Stimulated activated CD8-positive, alpha-beta memory T cell treated with anti-CD3 and anti-CD28 coated beads, Interleukin-12 subunit alpha, Interleukin-12 subunit beta, amount 100 ng/mL, for 4 hours (primary cell): ENCODE data around the gene ENPP1.

Experiments used
- DNase-seq: peaks from one replicate; pipeline ENCODE4 v3.0.0-alpha.2; 2020; ENCODE audit warnings: low read depth

ENPP1 gene

GRCh38 chr6:131787079-131787478 is 20.7 kb upstream of the ENPP1 start:
- no peak for DNase-seq

- DNase-seq: no peak
Observed at GRCh38 chr6:131787766-131788712, 19.8 kb upstream of the ENPP1 start.

DNA sequence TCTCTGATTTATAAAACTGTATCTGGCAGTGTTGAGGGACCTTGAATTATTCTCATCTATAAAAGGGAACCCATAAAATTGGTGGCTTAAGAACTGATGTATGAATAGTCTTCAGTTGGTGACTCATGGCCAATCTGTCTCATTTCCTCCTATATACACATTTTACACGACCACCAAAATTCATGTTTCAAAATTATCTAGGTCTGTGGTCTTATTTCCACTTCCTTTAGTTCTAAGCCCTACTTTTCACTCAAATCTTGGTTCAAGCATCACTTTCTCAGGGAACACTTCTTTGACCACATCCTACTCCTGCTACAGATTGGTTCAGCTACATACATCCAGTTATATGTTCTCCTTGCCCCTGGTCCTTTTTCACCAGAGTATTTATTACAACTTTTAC is 18.6 kb upstream of the ENPP1 start:
- DNase-seq: no peak

DNA sequence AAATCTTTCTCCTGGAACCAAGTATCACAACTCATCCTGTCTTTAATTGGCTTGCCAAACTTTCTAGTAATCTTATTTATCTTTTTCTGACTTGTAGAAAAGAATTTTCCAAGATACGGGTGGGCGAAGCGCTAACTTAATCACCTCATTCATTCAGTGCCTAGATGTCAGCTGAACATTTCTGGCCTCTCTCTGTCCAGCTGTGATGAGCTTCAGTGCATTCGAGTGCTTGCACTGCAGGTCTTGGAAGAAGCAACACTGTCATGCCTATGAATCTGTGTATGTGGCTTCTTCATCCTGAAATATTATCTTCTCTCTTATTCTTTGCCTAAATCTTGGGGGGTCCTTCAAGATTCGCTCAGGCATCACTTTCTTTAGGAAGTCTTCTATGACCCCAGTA is 16.3 kb upstream of the ENPP1 start:
- no peak for DNase-seq

DNA sequence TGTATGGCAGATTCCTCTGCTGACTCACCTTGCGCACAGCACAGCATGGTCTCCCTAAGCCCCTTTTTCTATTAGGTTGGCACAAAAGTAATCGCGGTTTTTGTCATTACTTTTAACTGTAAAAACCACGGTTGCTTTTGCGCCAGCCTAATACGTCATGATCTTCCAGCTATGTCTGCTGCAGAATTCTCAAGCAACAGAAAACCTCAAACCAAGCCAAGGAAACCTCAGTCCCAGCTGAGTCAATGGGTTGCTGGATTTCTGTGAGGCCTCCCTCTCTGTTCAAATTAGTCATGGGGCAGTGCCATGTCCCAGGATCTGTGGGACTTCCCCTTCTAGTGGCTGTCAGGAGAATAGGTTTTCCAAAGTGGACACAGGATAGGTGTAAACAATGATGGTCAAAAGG is 15.7 kb upstream of the ENPP1 start:
- no peak for DNase-seq

DNA sequence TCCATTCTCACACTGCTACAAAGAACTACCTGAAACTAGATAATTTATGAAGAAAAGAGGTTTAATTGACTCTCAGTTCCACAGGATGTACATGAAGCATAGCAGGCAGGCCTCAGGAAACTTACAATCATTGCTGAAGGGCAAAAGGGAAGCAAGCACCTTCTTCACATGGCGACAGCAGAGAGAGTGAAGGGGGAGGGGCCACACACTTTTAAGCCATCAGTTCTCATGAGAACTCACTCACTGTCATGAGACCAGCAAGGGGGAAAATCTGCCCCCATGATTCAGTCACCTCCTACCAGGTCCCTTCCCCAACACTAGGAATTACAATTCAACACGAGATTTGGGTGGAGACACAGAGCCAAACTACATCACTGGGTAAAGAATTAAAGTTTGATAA is 12.5 kb upstream of the ENPP1 start:
- no peak for DNase-seq

DNA sequence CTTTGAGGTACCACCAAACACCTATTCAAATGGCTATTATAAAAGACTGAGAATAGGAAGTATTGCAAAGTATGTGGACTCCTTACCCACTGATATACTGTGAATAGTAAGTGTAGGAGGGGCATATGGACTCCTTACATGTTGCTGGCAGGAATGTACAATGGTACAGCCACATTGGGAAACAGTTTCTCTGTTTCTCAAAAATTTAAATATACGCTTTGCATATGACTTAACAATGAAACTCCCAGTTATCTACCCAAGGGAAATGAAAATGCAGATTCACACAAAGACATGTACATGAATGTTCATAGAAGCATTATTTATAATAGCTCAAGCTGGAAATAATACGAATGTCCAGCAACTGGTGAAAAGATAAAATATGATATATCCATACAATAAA is 5.5 kb upstream of the ENPP1 start:
- no peak for DNase-seq

- no peak for DNase-seq
Observed at GRCh38 chr6:131803007-131803769, 4.6 kb upstream of the ENPP1 start.

GRCh38 chr6:131804131-131804530 is 3.7 kb upstream of the ENPP1 start:
- no peak for DNase-seq

DNA sequence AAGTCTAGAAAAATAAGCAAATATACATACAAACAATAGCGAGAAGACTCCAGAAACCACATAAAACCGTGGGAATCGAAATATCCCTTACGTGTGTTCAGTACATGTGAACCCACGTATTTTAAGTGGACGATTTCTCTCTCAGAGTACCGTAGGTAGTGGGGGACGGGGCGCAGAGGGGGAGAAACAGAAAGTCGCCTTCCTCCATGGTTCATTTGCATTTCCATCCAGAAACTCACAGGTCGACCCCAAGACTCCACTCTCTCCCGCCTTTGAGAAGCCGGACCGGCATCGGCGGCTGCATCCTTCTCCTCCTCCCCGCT is 538 bp upstream of the ENPP1 start:
- DNase-seq: no peak

DNA sequence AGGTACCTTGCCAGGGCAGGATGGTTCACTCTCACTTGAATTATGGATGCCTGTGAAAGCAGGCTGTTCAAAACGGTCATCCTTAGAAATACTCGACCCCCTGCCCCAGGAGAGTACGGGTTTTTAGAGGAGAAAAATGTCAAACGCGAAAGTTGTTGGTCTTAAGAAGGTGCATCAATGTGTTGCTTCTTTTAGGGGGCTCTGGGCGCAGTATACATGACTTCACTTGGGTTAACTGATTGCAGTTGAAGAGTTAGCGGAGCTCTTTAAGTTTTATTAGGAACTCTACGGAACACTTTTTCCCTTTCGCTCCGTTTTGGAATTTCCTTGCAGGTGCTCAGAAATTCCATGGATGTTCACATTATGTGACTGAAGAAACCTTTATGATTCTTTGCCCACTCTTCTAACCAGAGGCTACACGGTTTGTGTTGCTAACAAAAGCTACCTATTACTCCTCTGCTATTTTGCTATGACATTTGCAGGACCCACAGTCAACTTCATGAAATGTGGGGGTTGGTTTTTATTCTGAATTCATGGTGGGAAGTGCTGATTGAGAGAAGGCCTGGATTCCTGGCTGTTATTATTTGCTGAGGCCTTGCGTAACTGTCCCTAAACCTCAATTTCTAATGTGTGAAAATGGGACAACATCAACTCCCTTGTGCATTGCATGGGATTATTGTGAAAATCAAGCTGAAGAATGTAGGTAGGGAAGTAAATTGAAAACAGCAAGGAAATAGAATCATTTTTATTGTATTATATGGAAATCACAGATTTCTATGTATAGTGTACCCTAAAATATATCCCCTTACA is 845 bp downstream of the ENPP1 start:
- no peak for DNase-seq

GRCh38 chr6:131811500-131811899 is 3.7 kb downstream of the ENPP1 start:
- no peak for DNase-seq

DNA sequence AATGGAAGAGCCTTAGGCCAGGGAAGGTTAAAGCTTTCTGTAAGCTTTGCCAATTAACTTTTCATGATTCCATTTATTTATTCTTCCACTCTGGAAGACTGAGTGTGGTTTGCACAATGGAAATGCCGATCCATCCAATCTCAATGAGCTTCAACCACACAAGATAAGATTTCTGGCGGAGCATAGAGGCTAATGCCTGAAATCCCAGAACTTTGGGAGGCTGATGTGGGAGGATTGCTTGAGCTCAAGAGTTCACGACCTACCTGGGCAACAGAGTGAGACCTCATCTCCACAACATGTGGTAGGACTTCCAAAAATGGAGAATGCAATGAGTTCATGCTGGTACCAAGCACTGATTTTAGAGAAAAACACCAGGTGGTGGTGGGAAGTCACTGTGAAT is 6.2 kb downstream of the ENPP1 start:
- DNase-seq: no peak

DNA sequence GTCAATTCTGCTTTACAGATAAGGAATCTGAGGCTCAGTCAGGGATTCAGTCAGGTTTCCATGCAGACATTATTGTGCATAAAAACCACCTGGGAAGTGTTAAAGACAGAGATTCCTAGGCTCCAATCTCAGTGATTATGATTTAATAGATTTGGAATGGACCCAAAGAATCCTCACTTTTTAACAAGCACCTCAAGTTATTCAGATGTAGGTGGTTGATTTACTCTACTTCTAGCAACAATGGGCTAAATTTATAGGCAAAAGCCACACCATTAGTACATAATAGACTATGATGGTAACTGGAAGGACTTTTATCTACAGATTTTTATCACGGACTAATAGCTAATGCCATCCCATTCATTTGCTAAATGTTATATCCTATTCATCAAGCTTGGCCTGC is 9.0 kb downstream of the ENPP1 start:
- DNase-seq: no peak

- DNase-seq: no peak
Observed at GRCh38 chr6:131819572-131820124, 11.8 kb downstream of the ENPP1 start.

- DNase-seq: no peak
Observed at GRCh38 chr6:131821010-131821807, 13.4 kb downstream of the ENPP1 start.

DNA sequence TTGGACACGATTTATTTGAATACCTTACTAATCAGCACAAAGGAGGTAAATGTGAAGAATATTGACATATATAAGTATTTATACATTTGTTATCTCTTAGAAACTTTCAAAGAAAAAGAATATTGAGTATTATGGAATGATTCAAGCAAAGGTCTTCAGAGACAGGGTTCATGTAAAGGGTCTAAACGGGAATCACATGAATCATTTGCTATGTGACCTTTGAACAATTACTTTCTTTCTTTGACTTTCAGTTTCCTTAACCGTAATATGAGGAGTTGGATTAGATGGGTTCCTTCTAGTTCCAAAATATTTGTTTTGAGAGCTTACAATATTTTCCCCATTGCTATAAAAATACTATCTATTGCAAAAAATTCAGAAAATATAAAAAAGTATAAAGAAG is 14.3 kb downstream of the ENPP1 start:
- no peak for DNase-seq

DNA sequence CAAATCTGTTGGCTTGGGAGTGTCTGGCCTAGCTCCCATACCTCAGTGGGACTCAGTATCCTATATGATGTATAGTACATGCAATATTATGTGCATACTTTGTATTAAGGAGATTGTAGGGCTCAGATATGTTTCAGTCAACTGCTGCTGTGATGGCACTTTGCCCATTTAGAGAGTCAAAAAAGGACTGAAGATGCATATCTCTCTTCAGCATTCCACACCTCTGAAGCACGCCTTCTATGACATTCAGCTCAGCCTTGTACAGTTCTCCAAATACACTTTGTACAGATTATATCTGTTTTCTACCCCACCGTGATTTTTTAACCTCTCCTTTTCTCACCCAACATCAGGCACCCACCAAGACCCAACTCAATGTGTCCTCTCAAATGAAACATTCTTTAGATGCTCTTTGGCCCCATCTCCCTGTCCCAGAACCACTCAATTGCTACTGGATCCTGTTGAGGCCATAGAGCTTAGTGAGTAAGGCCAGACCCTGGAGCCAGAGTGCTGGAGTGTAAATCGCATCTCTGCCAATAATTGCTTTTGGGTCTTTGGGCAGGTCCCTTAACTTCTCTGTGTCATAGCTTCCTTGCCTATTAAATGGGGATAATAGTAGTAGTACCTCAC is 15.6 kb downstream of the ENPP1 start:
- no peak for DNase-seq

DNA sequence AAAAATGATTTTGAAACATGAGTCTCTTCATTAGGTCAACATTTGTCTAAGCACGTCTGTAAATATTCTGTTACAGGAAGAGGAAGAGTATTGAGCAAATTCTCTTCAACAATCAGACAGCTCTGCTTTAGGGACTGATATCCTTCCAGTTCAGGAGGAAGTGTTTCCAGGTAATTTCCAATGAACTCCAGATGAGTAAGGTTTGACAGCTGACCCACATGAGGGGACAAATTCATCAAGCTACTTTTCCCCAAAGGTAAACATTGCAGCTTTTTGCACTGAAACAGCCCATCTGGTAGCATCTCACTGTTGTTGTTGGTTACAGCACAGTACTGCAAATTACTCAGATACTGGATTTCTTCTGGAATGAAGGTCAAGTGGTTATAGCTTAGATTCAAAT is 18.1 kb downstream of the ENPP1 start:
- DNase-seq: no peak

- DNase-seq: no peak
Observed at GRCh38 chr6:131828080-131828479, 20.3 kb downstream of the ENPP1 start.

DNA sequence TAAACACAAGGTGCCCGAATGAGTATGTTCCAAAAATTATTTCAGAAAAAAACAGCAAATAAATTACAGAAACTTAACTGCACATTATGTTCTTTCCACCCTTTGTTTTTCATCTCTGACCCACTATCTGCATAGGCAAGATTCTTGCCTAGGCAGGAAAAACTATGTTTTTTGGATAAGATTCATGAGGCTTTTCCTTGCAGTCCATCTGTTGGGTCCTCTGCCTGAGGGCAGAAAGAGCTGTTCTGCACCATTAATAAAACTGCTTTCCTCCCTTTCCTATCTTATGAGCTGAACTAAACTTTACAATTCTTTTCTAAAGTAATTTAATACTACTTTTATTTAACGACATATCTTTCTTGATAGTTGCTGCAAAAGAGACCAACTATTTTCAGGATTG is 21.1 kb downstream of the ENPP1 start:
- no peak for DNase-seq
